Fibroblast of lung (primary cell): Measurements from ENCODE around the gene CHM.

Source experiments
- EZH2 ChIP-seq: IDR thresholded peaks from 2 replicates; pipeline ENCODE4 v1.5.1; 2012; ENCODE audit warnings: low read length, control low read depth, mild to moderate bottlenecking; ENCODE audit errors: missing control alignments
- TF ChIP-seq, protein P1 (sequence below), 2 donors: IDR thresholded peaks in 1 of 2; conservative IDR thresholded peaks in 1 of 2; 1 replicate in 1 of 2; 2 replicates in 1 of 2; pipeline ENCODE4 v1.5.1; 2011 to 2012; ENCODE audit warnings: low read length in 2 of 2, control low read depth in 1 of 2, inconsistent platforms in 1 of 2, low read depth in 1 of 2, mild to moderate bottlenecking in 1 of 2

- TF ChIP-seq, protein P1, sequence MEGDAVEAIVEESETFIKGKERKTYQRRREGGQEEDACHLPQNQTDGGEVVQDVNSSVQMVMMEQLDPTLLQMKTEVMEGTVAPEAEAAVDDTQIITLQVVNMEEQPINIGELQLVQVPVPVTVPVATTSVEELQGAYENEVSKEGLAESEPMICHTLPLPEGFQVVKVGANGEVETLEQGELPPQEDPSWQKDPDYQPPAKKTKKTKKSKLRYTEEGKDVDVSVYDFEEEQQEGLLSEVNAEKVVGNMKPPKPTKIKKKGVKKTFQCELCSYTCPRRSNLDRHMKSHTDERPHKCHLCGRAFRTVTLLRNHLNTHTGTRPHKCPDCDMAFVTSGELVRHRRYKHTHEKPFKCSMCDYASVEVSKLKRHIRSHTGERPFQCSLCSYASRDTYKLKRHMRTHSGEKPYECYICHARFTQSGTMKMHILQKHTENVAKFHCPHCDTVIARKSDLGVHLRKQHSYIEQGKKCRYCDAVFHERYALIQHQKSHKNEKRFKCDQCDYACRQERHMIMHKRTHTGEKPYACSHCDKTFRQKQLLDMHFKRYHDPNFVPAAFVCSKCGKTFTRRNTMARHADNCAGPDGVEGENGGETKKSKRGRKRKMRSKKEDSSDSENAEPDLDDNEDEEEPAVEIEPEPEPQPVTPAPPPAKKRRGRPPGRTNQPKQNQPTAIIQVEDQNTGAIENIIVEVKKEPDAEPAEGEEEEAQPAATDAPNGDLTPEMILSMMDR (conservative IDR thresholded peaks at IDR 0.05 in 1 of 2, IDR thresholded peaks at IDR 0.05 in 1 of 2; ENCODE audit: low read depth in 1 of 2, low read length in 2 of 2) = no peak
- TF ChIP-seq EZH2 = no peak
Observed at GRCh38 chrX:85996555-85996954, 50.8 kb downstream of the CHM start.
